SH-SY5Y (cell line): ENCODE data around the gene VAMP7.

ENCODE experiments used
- GATA2 ChIP-seq: IDR thresholded peaks from 2 replicates; pipeline ENCODE4 v1.6.1; 2011; ENCODE audit warnings: mild to moderate bottlenecking, low read depth, low read length
- GATA3 ChIP-seq: IDR thresholded peaks from 2 replicates; pipeline ENCODE4 v1.6.1; 2011; ENCODE audit warnings: low read depth, mild to moderate bottlenecking, low read length, moderate library complexity

DNA sequence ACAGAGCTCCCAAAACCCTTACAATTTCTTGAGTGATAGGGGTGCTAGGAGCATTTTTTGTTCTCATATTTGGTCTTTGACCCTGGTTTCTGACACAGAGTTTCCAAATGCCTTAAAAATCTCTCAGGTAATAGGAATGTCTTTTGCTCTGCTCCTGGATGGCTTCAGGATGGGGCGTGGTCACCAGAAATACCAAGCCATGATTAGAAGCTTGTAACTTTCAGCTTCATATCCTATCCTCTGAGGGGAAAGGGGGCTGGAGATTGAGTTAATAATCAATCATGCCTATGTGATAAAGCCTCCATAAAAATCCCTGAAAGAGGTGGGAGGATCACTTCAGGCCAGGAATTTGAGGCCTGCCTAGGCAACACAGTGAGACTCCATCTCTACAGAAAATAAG is 81.8 kb downstream of the VAMP7 start:
- TF ChIP-seq GATA2 (no peak), GATA3 (no peak)
